ENCODE measurements around the gene BSPRY. TPM values are rescaled to one million over a fixed set of nuclear protein-coding genes. Genes with fewer than 3 reads are reported as not detected.
A peak's percentile ranks its signal among the peaks of the same experiment; 100 is the strongest.

BSPRY gene
- total and polyA plus RNA-seq, 2 of the 13 experiments (the other 11 are each of a cell fraction or from before 2014, with no cell fraction given): 0.09 to 0.26 TPM

DNA sequence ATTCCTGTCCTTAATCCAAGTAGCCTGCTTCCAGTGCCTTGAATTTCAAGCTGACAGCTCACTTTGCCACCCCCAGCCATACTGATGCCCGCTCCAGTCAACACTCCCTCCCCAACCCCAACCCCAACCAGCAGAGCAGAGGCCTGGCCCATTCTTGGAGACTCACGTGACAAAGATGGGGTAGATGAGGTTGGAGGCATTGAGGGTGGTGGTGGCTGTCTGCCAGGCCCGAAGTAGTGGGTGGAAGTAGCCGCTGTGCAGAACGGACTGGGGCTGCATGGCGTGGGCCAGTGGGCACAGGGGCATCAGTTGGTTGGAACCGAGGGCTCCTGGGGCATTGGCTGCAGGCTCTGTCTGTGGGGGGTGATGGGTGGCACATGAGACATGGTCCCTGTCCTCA, 43.9 kb downstream of the BSPRY start (continued):
- TF ChIP-seq, protein P1, sequence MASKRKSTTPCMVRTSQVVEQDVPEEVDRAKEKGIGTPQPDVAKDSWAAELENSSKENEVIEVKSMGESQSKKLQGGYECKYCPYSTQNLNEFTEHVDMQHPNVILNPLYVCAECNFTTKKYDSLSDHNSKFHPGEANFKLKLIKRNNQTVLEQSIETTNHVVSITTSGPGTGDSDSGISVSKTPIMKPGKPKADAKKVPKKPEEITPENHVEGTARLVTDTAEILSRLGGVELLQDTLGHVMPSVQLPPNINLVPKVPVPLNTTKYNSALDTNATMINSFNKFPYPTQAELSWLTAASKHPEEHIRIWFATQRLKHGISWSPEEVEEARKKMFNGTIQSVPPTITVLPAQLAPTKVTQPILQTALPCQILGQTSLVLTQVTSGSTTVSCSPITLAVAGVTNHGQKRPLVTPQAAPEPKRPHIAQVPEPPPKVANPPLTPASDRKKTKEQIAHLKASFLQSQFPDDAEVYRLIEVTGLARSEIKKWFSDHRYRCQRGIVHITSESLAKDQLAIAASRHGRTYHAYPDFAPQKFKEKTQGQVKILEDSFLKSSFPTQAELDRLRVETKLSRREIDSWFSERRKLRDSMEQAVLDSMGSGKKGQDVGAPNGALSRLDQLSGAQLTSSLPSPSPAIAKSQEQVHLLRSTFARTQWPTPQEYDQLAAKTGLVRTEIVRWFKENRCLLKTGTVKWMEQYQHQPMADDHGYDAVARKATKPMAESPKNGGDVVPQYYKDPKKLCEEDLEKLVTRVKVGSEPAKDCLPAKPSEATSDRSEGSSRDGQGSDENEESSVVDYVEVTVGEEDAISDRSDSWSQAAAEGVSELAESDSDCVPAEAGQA (IDR thresholded peaks at IDR 0.05; ENCODE audit: low read depth): no peak
- TF ChIP-seq, protein P1 (CRISPR knock-in tag; IDR thresholded peaks at IDR 0.05; ENCODE audit: borderline replicate concordance): no peak
- TF ChIP-seq, protein P2, sequence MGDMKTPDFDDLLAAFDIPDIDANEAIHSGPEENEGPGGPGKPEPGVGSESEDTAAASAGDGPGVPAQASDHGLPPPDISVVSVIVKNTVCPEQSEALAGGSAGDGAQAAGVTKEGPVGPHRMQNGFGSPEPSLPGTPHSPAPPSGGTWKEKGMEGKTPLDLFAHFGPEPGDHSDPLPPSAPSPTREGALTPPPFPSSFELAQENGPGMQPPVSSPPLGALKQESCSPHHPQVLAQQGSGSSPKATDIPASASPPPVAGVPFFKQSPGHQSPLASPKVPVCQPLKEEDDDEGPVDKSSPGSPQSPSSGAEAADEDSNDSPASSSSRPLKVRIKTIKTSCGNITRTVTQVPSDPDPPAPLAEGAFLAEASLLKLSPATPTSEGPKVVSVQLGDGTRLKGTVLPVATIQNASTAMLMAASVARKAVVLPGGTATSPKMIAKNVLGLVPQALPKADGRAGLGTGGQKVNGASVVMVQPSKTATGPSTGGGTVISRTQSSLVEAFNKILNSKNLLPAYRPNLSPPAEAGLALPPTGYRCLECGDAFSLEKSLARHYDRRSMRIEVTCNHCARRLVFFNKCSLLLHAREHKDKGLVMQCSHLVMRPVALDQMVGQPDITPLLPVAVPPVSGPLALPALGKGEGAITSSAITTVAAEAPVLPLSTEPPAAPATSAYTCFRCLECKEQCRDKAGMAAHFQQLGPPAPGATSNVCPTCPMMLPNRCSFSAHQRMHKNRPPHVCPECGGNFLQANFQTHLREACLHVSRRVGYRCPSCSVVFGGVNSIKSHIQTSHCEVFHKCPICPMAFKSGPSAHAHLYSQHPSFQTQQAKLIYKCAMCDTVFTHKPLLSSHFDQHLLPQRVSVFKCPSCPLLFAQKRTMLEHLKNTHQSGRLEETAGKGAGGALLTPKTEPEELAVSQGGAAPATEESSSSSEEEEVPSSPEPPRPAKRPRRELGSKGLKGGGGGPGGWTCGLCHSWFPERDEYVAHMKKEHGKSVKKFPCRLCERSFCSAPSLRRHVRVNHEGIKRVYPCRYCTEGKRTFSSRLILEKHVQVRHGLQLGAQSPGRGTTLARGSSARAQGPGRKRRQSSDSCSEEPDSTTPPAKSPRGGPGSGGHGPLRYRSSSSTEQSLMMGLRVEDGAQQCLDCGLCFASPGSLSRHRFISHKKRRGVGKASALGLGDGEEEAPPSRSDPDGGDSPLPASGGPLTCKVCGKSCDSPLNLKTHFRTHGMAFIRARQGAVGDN (CRISPR knock-in tag; IDR thresholded peaks at IDR 0.05): peak; percentile 32; the same call in 1 of the 2 replicates
- no peak for TF ChIP-seq NCOR1 (IDR thresholded peaks at IDR 0.05; ENCODE audit: borderline replicate concordance, low read length)
- no peak for TF ChIP-seq KMT2B (CRISPR knock-in tag; IDR thresholded peaks at IDR 0.05)
- TF ChIP-seq, protein P3, sequence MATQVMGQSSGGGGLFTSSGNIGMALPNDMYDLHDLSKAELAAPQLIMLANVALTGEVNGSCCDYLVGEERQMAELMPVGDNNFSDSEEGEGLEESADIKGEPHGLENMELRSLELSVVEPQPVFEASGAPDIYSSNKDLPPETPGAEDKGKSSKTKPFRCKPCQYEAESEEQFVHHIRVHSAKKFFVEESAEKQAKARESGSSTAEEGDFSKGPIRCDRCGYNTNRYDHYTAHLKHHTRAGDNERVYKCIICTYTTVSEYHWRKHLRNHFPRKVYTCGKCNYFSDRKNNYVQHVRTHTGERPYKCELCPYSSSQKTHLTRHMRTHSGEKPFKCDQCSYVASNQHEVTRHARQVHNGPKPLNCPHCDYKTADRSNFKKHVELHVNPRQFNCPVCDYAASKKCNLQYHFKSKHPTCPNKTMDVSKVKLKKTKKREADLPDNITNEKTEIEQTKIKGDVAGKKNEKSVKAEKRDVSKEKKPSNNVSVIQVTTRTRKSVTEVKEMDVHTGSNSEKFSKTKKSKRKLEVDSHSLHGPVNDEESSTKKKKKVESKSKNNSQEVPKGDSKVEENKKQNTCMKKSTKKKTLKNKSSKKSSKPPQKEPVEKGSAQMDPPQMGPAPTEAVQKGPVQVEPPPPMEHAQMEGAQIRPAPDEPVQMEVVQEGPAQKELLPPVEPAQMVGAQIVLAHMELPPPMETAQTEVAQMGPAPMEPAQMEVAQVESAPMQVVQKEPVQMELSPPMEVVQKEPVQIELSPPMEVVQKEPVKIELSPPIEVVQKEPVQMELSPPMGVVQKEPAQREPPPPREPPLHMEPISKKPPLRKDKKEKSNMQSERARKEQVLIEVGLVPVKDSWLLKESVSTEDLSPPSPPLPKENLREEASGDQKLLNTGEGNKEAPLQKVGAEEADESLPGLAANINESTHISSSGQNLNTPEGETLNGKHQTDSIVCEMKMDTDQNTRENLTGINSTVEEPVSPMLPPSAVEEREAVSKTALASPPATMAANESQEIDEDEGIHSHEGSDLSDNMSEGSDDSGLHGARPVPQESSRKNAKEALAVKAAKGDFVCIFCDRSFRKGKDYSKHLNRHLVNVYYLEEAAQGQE (IDR thresholded peaks at IDR 0.05; ENCODE audit: borderline replicate concordance in 1 of 2, low read depth in 1 of 2, low read length in 2 of 2): no peak
